Activated CD8-positive, alpha-beta memory T cell treated with anti-CD3 and anti-CD28 coated beads, Interleukin-2, amount 50 U/mL, for 1 hour (primary cell): ENCODE data around the gene KRT28.
"Not testable (repeated sequence)": the region's sequence is repeated elsewhere in the genome, so short reads cannot be mapped to it uniquely, and the experiment has no call there.

Experiments used
- DNase-seq: peaks from one replicate; pipeline ENCODE4 v3.0.0-alpha.2; 2020; ENCODE audit errors: extremely low read depth

Gene KRT28

GRCh38 chr17:40779181-40779909 is 20.4 kb downstream of the KRT28 start:
- no peak for DNase-seq

DNA sequence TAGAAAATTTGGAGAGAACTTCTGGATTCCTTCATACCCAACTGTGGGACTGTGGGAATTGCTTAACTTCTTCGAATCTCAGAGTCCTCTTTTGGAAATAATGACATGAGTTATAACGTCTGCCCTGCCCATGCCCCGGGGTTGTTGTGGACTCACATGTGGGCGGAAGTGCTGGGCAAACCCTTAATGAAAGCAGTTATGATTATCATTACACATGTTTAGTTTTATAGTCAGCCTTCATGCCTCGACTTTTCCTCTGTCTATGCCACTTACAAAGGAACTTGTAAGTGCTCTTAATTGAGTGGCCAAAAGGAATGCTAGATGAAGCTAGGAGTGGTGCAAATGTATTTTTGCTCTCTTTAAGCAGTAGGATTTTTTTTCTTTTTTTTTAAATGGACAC is 21.3 kb downstream of the KRT28 start:
- DNase-seq = no peak

GRCh38 chr17:40777971-40778370 is 21.8 kb downstream of the KRT28 start:
- DNase-seq = no peak

DNA sequence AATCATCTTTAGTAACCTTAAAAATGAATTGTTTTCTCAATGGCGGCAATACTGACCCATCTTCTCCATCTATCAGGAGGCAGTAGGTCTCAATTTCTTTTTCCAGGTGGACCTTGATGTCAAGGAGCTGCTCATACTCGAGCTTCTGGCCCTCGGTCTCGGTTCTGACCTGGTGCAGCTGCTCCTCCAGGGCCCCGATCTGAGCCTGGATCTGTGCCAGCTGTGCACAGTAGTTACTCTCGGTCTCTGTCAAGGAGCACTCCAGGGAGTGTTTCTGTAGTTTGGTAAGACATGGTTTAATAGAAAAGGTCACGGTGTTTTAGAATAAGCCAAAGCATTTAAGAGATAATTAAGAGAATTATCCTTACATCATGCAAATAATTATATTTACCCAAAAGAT is 22.3 kb downstream of the KRT28 start:
- no peak for DNase-seq

- DNase-seq = no peak
These were observed 23.8 kb downstream of the KRT28 start for GRCh38 chr17:40775945-40776344.

DNA sequence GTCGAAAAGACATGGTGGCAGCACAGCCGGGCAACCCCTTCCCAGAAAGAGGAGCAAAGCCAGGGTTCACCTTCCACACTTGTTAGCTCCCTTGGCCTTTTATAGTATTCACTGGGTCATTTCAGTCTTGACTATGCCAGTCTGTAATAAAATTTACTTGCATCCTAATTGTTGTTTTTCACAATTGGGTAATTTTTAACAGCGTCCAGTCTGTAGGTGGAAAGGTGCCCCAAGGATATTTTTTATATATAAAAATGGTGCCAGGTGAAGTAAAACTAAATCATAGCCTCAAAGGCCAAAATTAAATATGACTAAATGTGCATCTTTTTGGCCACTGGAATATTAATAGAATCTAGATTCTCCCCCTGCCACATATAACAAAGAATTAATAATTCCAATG is 27.7 kb downstream of the KRT28 start, which contains the start of gene KRT26:
Gene KRT26, minus strand, starts transcription at position 101 of the 400 bp plus-strand sequence. Its CDS starts 88 bp downstream, at position 13.
- no peak for DNase-seq

GRCh38 chr17:40765657-40766056 is 34.1 kb downstream of the KRT28 start:
- DNase-seq = no peak

GRCh38 chr17:40763752-40764151 is 36.0 kb downstream of the KRT28 start:
- DNase-seq = no peak

- DNase-seq = no peak
These were observed 39.4 kb downstream of the KRT28 start for GRCh38 chr17:40760105-40761016.

- DNase-seq = no peak
These were observed 44.5 kb downstream of the KRT28 start, which contains the start of gene KRT25 for GRCh38 chr17:40755231-40755630. Gene KRT25 (minus strand): TSS chr17:40755331. CDS start chr17:40755271, 60 bp downstream.

DNA sequence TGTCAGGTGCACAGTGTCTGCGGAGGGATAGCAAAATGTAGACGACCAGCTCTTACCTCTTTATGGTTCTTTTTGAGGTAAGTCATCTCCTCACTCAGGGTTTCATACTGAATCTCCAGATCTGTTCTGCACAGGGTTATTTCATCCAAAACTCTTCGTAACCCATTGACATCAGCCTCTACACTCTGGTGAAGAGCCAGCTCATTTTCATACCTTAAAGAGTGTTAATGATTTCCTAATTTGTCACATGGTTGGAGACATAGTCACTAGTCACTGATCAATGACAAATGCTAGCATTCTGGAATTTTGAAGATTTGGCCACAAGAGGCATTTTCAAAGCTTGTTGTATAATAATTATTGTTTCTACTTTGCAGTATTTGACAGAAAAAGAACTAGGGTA is 46.0 kb downstream of the KRT28 start:
- DNase-seq = no peak

- DNase-seq = no peak
These were observed 48.7 kb downstream of the KRT28 start for GRCh38 chr17:40751065-40751464.

GRCh38 chr17:40750391-40750790 is 49.4 kb downstream of the KRT28 start:
- DNase-seq = no peak

DNA sequence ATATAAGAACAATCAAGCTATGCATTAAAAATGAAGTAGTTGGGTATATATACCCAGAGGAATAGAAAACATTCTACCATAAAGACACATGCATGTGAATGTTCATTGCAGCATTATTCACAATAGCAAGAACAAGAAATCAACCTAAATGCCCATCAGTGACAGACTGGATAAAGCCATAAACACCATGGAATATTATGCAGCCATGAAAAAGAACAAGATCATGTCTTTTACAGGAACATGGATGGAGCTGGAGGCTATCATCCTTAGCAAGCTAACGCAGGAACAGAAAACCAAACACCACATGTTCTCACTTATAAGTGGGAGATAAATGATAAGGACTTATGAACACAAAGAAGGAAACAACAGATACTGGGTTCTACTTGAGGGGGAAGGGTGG is 51.1 kb downstream of the KRT28 start:
- not testable (repeated sequence) for DNase-seq
